Calu3 (cell line): ENCODE results near the gene SARM1. TPM values are rescaled to one million over a fixed set of nuclear protein-coding genes. Genes with fewer than 3 reads are reported as not detected.

Source experiments
- BruUV-seq: library from RNA; stranded (reverse); fragments of 400-500 nt; replicated peaks from 2 replicates; lab custom pipeline; 2021; lab: Mats Ljungman, UMichigan
- CTCF ChIA-PET: fragments of 300-600 bp; sonication (Branson Sonifier 250); formaldehyde crosslinking; loops from one replicate; lab custom pipeline; 2022; ENCODE audit warnings: antibody characterized with exemption; lab: Charles Lee
- DNase-seq: peaks from one replicate; pipeline ENCODE4 v3.0.0; 2022
- H3K27ac Mint-ChIP-seq: one replicate; pipeline ENCODE4 v1.8.0; 2022; ENCODE audit warnings: mixed read lengths; ENCODE audit not compliant: unreplicated experiment
- H3K27me3 Mint-ChIP-seq: one replicate; pipeline ENCODE4 v1.8.0; 2022; ENCODE audit warnings: mixed read lengths; ENCODE audit not compliant: unreplicated experiment
- H3K36me3 Mint-ChIP-seq: one replicate; pipeline ENCODE4 v1.8.0; 2022; ENCODE audit warnings: mild to moderate bottlenecking, moderate library complexity, mixed read lengths; ENCODE audit not compliant: insufficient read depth, unreplicated experiment
- H3K4me1 Mint-ChIP-seq: one replicate; pipeline ENCODE4 v1.8.0; 2022; ENCODE audit warnings: mild to moderate bottlenecking, low read depth, mixed read lengths; ENCODE audit not compliant: unreplicated experiment
- H3K4me3 Mint-ChIP-seq: one replicate; pipeline ENCODE4 v1.8.0; 2022; ENCODE audit warnings: mild to moderate bottlenecking, low read depth, moderate library complexity, mixed read lengths; ENCODE audit not compliant: unreplicated experiment
- H3K9me3 Mint-ChIP-seq: one replicate; pipeline ENCODE4 v1.8.0; 2022; ENCODE audit warnings: low read depth, mixed read lengths; ENCODE audit not compliant: unreplicated experiment
- intact Hi-C: fragments of 100-400 bp; cut with micrococcal nuclease; formaldehyde crosslinking; loops from one replicate; pipeline ENCODE4 v1.10.0; 2022; ENCODE audit not compliant: unreplicated experiment
- total RNA-seq: library from RNA; stranded (reverse); gene quantifications from 2 replicates; pipeline ENCODE4 v1.2.3, GENCODE V29; 2022
- TF ChIP-seq, protein P1 (sequence below): fragments of 200-600 bp; IDR thresholded peaks from one replicate; pipeline ENCODE4 v1.8.0; 2022; ENCODE audit warnings: antibody characterized with exemption; ENCODE audit not compliant: unreplicated experiment

Gene SARM1
- total RNA-seq, 1 experiment from 2014 or later: 8.1 TPM

DNA sequence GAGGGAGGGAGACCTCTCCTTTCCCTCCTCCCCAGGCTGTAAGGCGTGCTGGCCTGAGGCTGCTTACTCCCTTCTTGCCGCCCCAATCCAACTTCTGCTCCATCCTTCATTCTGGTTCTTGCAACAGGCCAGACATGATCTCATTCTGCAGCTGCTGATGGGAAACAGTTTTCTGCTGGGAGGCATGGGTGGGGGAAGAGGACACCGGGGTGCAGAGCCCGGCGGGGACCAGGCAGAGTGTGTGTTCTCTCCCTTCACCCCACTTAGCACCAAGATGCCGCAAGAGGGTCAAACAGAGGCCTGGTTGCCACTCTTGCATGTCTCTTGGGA, 1.4 kb downstream of the SARM1 start:
- no peak overlapping the region for H3K27ac Mint-ChIP-seq
- peaks cover 14% of the 10 kb centered on the region for H3K36me3 Mint-ChIP-seq
- DNase-seq: no peak
- BruUV-seq: no TSS peak
- no peaks in the 10 kb centered on the region for H3K9me3 Mint-ChIP-seq
- H3K4me3 Mint-ChIP-seq: peak overlapping the region; percentile 65
- CTCF ChIA-PET: no interaction called here
- H3K27me3 Mint-ChIP-seq: peaks cover 12% of the 10 kb centered on the region
- intact Hi-C loops: loop anchor here (1.0 to 5.0 kb wide), 2 partner anchors 7 to 44 kb away; no protein-coding TSS in a partner anchor
- TF ChIP-seq, protein P1, sequence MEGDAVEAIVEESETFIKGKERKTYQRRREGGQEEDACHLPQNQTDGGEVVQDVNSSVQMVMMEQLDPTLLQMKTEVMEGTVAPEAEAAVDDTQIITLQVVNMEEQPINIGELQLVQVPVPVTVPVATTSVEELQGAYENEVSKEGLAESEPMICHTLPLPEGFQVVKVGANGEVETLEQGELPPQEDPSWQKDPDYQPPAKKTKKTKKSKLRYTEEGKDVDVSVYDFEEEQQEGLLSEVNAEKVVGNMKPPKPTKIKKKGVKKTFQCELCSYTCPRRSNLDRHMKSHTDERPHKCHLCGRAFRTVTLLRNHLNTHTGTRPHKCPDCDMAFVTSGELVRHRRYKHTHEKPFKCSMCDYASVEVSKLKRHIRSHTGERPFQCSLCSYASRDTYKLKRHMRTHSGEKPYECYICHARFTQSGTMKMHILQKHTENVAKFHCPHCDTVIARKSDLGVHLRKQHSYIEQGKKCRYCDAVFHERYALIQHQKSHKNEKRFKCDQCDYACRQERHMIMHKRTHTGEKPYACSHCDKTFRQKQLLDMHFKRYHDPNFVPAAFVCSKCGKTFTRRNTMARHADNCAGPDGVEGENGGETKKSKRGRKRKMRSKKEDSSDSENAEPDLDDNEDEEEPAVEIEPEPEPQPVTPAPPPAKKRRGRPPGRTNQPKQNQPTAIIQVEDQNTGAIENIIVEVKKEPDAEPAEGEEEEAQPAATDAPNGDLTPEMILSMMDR: no peak
- peaks cover 14% of the 10 kb centered on the region for H3K4me1 Mint-ChIP-seq

DNA sequence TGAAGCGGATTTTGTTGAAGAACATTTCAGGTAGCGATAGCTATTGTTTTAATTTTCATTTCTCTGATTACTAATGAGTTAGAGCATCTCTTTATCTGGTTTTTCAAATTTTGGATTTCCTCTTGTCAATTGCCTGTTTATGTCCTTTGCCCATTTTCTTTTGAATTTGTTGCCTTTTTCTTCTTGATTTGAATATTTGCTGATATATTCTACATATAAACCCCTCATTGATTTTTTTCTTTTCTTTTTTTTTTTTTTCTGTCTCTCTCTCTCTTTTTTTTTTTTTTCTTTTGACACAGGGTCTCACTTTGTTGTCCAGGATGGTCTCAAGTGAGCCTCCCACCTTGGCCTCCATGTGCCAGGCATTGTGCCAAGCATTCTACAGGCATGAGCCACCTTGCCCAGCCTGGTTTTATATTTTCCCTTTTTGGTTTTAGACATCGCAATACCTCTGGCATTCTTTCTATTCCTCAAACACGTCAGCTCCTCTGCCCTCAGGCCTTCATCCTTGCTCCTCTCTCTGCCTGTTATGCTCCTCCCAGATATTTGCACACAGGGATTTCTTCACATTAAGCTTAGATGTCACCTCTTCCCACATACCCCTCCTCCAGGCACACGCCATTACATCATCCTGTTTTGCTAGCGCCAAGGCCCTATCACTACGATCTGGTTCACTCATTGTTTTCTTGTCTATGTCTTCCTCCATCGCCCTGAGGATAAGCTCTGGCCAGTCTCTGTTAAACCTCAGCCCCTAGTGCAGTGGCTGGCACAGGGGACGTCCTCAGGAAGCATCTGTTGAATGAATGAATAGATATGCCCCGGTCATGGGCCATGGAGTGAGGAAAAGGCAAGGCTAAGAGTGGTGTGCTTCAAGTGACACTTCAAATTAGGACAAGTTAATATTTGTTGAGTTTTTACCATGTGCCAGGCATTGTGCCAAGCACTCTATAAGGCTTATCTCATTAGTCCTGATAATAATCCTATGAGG, 8.6 kb downstream of the SARM1 start:
- CTCF ChIA-PET: interaction anchor here (0.7 to 1.1 kb wide), 2 partner anchors 26 to 37 kb away, joined by 3 to 6 read pairs; no protein-coding TSS in a partner anchor

DNA sequence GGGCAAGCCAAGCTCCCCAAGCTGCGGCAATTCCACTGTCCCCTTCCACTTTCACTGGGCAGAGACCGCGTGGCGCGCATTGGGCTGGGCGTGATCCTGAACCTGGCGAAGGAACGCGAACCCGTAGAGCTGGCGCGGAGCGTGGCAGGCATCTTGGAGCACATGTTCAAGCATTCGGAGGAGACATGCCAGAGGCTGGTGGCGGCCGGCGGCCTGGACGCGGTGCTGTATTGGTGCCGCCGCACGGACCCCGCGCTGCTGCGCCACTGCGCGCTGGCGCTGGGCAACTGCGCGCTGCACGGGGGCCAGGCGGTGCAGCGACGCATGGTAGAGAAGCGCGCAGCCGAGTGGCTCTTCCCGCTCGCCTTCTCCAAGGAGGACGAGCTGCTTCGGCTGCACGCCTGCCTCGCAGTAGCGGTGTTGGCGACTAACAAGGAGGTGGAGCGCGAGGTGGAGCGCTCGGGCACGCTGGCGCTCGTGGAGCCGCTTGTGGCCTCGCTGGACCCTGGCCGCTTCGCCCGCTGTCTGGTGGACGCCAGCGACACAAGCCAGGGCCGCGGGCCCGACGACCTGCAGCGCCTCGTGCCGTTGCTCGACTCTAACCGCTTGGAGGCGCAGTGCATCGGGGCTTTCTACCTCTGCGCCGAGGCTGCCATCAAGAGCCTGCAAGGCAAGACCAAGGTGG, 9.8 kb downstream of the SARM1 start:
- peak; percentile 60 for DNase-seq
- no peaks in the 10 kb centered on the region for H3K9me3 Mint-ChIP-seq
- H3K4me3 Mint-ChIP-seq: peak overlapping the region; percentile 71
- H3K27me3 Mint-ChIP-seq: peaks cover 61% of the 10 kb centered on the region
- H3K36me3 Mint-ChIP-seq: peaks cover 16% of the 10 kb centered on the region
- intact Hi-C loops: no loop called here
- CTCF ChIA-PET: interaction anchor here (1.0 kb wide), 1 partner anchor 14 kb away, joined by 3 read pairs; no protein-coding TSS in a partner anchor
- H3K4me1 Mint-ChIP-seq: peaks cover 23% of the 10 kb centered on the region
- no peak overlapping the region for H3K27ac Mint-ChIP-seq
- TF ChIP-seq, protein P1: no peak
- BruUV-seq: no TSS peak

More for the DNA sequence above, 8.6 kb downstream of the SARM1 start:
- Mint-ChIP-seq H3K36me3 (peaks cover 16% of the 10 kb centered on the region), H3K4me1 (peaks cover 23% of the 10 kb centered on the region), H3K9me3 (no peaks in the 10 kb centered on the region), H3K27me3 (peaks cover 61% of the 10 kb centered on the region), H3K4me3 (no peak overlapping the region), H3K27ac (no peak overlapping the region)
- TF ChIP-seq, protein P1: no peak
- no TSS peak for BruUV-seq
- no peak for DNase-seq
- intact Hi-C loops: loop anchor here (1.0 kb wide), 1 partner anchor 8 kb away; no protein-coding TSS in a partner anchor

DNA sequence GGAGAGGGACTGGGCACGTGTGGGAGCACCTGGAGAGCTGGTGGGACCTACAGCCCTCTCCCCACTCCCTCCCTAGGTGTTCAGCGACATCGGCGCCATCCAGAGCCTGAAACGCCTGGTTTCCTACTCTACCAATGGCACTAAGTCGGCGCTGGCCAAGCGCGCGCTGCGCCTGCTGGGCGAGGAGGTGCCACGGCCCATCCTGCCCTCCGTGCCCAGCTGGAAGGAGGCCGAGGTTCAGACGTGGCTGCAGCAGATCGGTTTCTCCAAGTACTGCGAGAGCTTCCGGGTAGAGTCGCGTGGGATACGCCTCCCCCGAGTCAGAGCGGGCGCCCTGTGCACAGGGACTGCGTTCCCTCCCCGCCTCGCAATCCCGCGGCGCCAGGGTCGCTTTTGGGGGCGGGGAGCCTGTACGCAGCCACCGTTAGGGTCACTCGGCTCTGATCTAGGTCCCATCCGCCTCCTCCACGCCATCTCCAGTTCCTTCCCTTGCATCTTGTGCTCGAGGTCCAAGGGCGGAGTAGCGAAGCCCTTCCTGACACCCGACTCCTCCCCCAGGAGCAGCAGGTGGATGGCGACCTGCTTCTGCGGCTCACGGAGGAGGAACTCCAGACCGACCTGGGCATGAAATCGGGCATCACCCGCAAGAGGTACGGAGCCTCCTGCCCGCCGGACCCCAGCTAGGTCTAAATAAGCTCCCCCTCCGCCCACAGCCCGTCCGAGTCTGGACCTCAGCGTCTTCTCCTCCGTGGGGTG, 13.0 kb downstream of the SARM1 start:
- Mint-ChIP-seq H3K27ac (no peak overlapping the region), H3K9me3 (no peaks in the 10 kb centered on the region), H3K4me1 (peaks cover 23% of the 10 kb centered on the region), H3K4me3 (peak overlapping the region; percentile 84), H3K27me3 (peaks cover 49% of the 10 kb centered on the region), H3K36me3 (peaks cover 16% of the 10 kb centered on the region)
- intact Hi-C loops: no loop called here
- TF ChIP-seq, protein P1: no peak
- BruUV-seq: no TSS peak
- DNase-seq: peak; percentile 61
- CTCF ChIA-PET: interaction anchor here (0.6 to 1.3 kb wide), 2 partner anchors 32 to 83 kb away, joined by 3 read pairs; no protein-coding TSS in a partner anchor
